PC-9 (cell line): ENCODE measurements around the gene FUBP3. TPM values are rescaled to one million over a fixed set of nuclear protein-coding genes. Genes with fewer than 3 reads are reported as not detected.

Experiments used
- BruUV-seq: library from RNA; stranded (reverse); fragments of 400-500 nt; replicated peaks from 2 replicates; lab custom pipeline; 2021; lab: Mats Ljungman, UMichigan
- CTCF ChIA-PET: fragments of 300-600 bp; sonication (Branson Sonifier 250); formaldehyde crosslinking; loops from one replicate; lab custom pipeline; 2022; ENCODE audit warnings: antibody characterized with exemption; lab: Charles Lee
- POLR2A ChIA-PET: fragments of 300-600 bp; sonication (Branson Sonifier 250); formaldehyde crosslinking; loops from one replicate; lab custom pipeline; 2022; ENCODE audit warnings: antibody characterized with exemption; ENCODE audit not compliant: unreplicated experiment; lab: Charles Lee
- DNase-seq, 2 experiments: peaks; one replicate each; pipeline versions ENCODE4 v3.0.0 to v3.0.0-alpha.2; 2015 to 2022; ENCODE audit warnings: mixed read lengths in 1 of 2
- H2AFZ ChIP-seq: fragments of 200-600 bp; sonication (generic); 2 replicates; pipeline ENCODE4 v1.8.1; 2017; ENCODE audit warnings: antibody characterized with exemption
- H3F3A ChIP-seq: fragments of 200-600 bp; sonication (generic); 2 replicates; pipeline ENCODE4 v1.8.1; 2017; ENCODE audit warnings: antibody characterized with exemption, mild to moderate bottlenecking, low read depth; ENCODE audit not compliant: insufficient read depth
- H3K27ac ChIP-seq: fragments of 200-600 bp; sonication (generic); 2 replicates; pipeline ENCODE4 v1.6.1; 2016; ENCODE audit warnings: mixed run types
- H3K27me3 ChIP-seq: fragments of 200-600 bp; sonication (generic); 2 replicates; pipeline ENCODE4 v1.6.1; 2016; ENCODE audit warnings: low read depth, mixed run types; ENCODE audit not compliant: insufficient read depth
- H3K36me3 ChIP-seq: fragments of 200-600 bp; sonication (generic); 2 replicates; pipeline ENCODE4 v1.6.1; 2016; ENCODE audit warnings: low read depth, mixed run types
- H3K4me1 ChIP-seq: fragments of 200-600 bp; sonication (generic); replicated peaks from 2 replicates; pipeline ENCODE4 v1.6.1; 2016; ENCODE audit warnings: mixed run types; ENCODE audit not compliant: insufficient read depth
- H3K4me2 ChIP-seq: fragments of 200-600 bp; sonication (generic); 2 replicates; pipeline ENCODE4 v1.6.1; 2017; ENCODE audit warnings: mixed run types
- H3K4me3 ChIP-seq: fragments of 200-600 bp; sonication (generic); 2 replicates; pipeline ENCODE4 v1.6.1; 2016; ENCODE audit warnings: mixed run types
- H3K79me2 ChIP-seq: fragments of 200-600 bp; sonication (generic); 2 replicates; pipeline ENCODE4 v1.6.1; 2017; ENCODE audit warnings: low read depth, mixed run types
- H3K9me2 ChIP-seq: fragments of 200-600 bp; sonication (generic); 2 replicates; pipeline ENCODE4 v1.8.1; 2017; ENCODE audit warnings: mild to moderate bottlenecking; ENCODE audit not compliant: insufficient read depth
- H3K9me3 ChIP-seq: fragments of 200-600 bp; sonication (generic); 2 replicates; pipeline ENCODE4 v1.8.1; 2016; ENCODE audit warnings: low read depth; ENCODE audit not compliant: insufficient read depth
- H4K20me1 ChIP-seq: fragments of 200-600 bp; sonication (generic); 2 replicates; pipeline ENCODE4 v1.8.1; 2017; ENCODE audit not compliant: insufficient read depth
- CTCF ChIP-seq: fragments of 200-600 bp; sonication (generic); conservative IDR thresholded peaks from 2 replicates; pipeline ENCODE4 v1.6.1; 2017; ENCODE audit warnings: mixed run types, antibody characterized with exemption, mild to moderate bottlenecking, moderate library complexity
- EZH2 ChIP-seq: fragments of 200-600 bp; sonication (generic); IDR thresholded peaks from 2 replicates; pipeline ENCODE4 v1.8.0; 2017; ENCODE audit warnings: antibody characterized with exemption, low read depth
- intact Hi-C: fragments of 100-400 bp; cut with micrococcal nuclease; formaldehyde crosslinking; loops from one replicate; pipeline ENCODE4 v1.10.0; 2022; ENCODE audit not compliant: unreplicated experiment
- total RNA-seq: library from RNA; stranded (reverse); gene quantifications from 2 replicates; pipeline ENCODE4 v1.2.3, GENCODE V29; 2021

The FUBP3 gene
- total RNA-seq, 1 experiment from 2014 or later = 75.6 TPM

DNA sequence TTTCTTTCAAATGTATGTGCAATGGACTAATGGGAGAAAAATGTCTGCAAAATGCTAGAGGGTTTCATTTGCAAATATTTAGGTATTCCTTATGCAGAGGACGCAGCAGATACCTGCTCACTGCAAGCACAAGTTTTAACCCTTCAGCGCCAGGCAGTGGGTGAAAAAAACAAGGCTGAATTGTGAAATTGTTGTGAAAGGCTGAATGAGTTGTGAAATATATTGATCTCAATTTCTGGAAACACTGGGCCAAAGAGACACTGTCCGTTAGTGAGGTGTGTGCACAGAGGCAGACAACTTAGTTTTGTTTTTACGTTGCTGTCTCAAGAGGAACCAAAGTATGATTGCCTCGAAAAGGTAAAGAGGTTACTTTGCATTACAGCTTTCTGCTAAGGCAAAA, 18.8 kb downstream of the FUBP3 start:
- BruUV-seq = no TSS peak

DNA sequence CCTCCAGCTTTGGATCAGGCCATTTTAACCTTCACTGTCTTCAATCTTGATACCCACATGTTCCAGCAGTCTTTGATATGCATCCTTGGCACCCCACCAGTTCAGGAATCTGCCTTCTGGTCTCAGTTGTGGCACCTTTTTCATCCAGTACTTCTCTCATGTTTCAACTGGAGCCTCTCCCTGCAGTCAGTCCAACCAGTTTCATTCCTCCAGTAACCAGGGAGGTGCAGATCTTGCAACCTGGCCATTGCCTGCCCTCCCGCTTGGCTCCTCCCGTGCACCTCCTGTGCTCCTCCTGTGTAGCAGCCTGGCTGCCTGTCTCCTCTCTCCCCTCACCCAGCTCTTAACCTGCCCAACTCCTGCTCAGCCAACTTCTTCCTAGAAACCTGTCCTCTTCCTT, 20.2 kb downstream of the FUBP3 start:
- Histone ChIP-seq H3K4me1 (no peaks in the 10 kb centered on the region), H3K36me3 (peaks cover 12% of the 10 kb centered on the region), H3K9me3 (no peaks in the 10 kb centered on the region), H3K4me3 (no peak overlapping the region), H3K27me3 (no peaks in the 10 kb centered on the region), H3K4me2 (no peak overlapping the region), H2AFZ (no peak overlapping the region), H3K79me2 (no peaks in the 10 kb centered on the region), H3K27ac (no peak overlapping the region), H3K9me2 (no peaks in the 10 kb centered on the region), H3F3A (no peaks in the 10 kb centered on the region; the same call in 1 of the 2 replicates), H4K20me1 (peaks cover 20% of the 10 kb centered on the region)
- intact Hi-C loops = no loop called here
- no TSS peak for BruUV-seq
- CTCF ChIA-PET = interaction anchor here (0.6 kb wide), 1 partner anchor 395 kb away, joined by 5 read pairs; no protein-coding TSS in a partner anchor
- TF ChIP-seq EZH2 = no peak
- TF ChIP-seq CTCF = no peak
- no peak for DNase-seq
- POLR2A ChIA-PET = interaction anchor here (0.6 kb wide), 1 partner anchor 406 kb away, joined by 5 read pairs; no protein-coding TSS in a partner anchor

More for the DNA sequence above, 18.8 kb downstream of the FUBP3 start:
- Histone ChIP-seq H3K4me3 (no peak overlapping the region), H2AFZ (no peak overlapping the region), H3K9me3 (no peaks in the 10 kb centered on the region), H4K20me1 (peaks cover 25% of the 10 kb centered on the region), H3F3A (no peaks in the 10 kb centered on the region; the same call in 1 of the 2 replicates), H3K27me3 (no peaks in the 10 kb centered on the region), H3K36me3 (peaks cover 12% of the 10 kb centered on the region), H3K9me2 (no peaks in the 10 kb centered on the region), H3K4me2 (no peak overlapping the region), H3K79me2 (no peaks in the 10 kb centered on the region), H3K27ac (no peak overlapping the region), H3K4me1 (no peaks in the 10 kb centered on the region)
- intact Hi-C loops = no loop called here
- POLR2A ChIA-PET = no interaction called here
- CTCF ChIA-PET = no interaction called here
- DNase-seq = no peak
- no peak for TF ChIP-seq CTCF
- TF ChIP-seq EZH2 = no peak

- TF ChIP-seq CTCF = no peak
- no peak for TF ChIP-seq EZH2
- H4K20me1 ChIP-seq = peaks cover 11% of the 10 kb centered on the region; the same call in 1 of the 2 replicates
- no peaks in the 10 kb centered on the region for H3K27me3 ChIP-seq
- intact Hi-C loops = no loop called here
- no peak overlapping the region for H3K4me2 ChIP-seq
- ChIA-PET POLR2A (no interaction called here), CTCF (no interaction called here)
- no peak for DNase-seq
- BruUV-seq = no TSS peak
- no peaks in the 10 kb centered on the region for H3K9me3 ChIP-seq
- H3K9me2 ChIP-seq = no peaks in the 10 kb centered on the region
- H2AFZ ChIP-seq = no peak overlapping the region
- H3K27ac ChIP-seq = no peak overlapping the region
- no peaks in the 10 kb centered on the region for H3K79me2 ChIP-seq
- H3K4me1 ChIP-seq = no peaks in the 10 kb centered on the region
- no peak overlapping the region for H3K4me3 ChIP-seq
- no peaks in the 10 kb centered on the region; the same call in 1 of the 2 replicates for H3F3A ChIP-seq
- peaks cover 12% of the 10 kb centered on the region for H3K36me3 ChIP-seq
Observed at GRCh38 chr9:130601100-130601499, 21.7 kb downstream of the FUBP3 start.
